MCF 10A (cell line): Measurements from ENCODE around the gene CHST11. TPM values are rescaled to one million over a fixed set of nuclear protein-coding genes. Genes with fewer than 3 reads are reported as not detected.

Experiments
- BruUV-seq: library from RNA; stranded (reverse); fragments of 400-500 nt; replicated peaks from 2 replicates; lab custom pipeline; 2021; lab: Mats Ljungman, UMichigan
- CTCF ChIA-PET: fragments of 300-600 bp; sonication (Branson Sonifier 250); formaldehyde crosslinking; extraction: SDS; loops from one replicate; lab custom pipeline; 2021; ENCODE audit warnings: antibody characterized with exemption, inconsistent platforms; lab: Yijun Ruan, JAX
- POLR2A ChIA-PET: fragments of 300-600, 350-650 bp; sonication (Branson Sonifier 250); formaldehyde crosslinking; extraction: SDS; loops from one replicate; lab custom pipeline; 2020; ENCODE audit warnings: antibody characterized with exemption, inconsistent platforms; lab: Yijun Ruan, JAX
- DNase-seq: peaks from one replicate; pipeline ENCODE4 v3.0.0-alpha.2; 2018; ENCODE audit not compliant: unreplicated experiment
- H3K27ac Mint-ChIP-seq: one replicate; pipeline ENCODE4 v1.8.0; 2022; ENCODE audit warnings: mild to moderate bottlenecking, low read depth, mixed read lengths; ENCODE audit not compliant: unreplicated experiment
- H3K27me3 Mint-ChIP-seq: one replicate; pipeline ENCODE4 v1.8.0; 2022; ENCODE audit warnings: mixed read lengths; ENCODE audit not compliant: insufficient read depth, unreplicated experiment
- H3K36me3 Mint-ChIP-seq: one replicate; pipeline ENCODE4 v1.8.0; 2022; ENCODE audit warnings: mild to moderate bottlenecking, moderate library complexity, mixed read lengths; ENCODE audit not compliant: insufficient read depth, unreplicated experiment
- H3K4me1 Mint-ChIP-seq: one replicate; pipeline ENCODE4 v1.8.0; 2022; ENCODE audit warnings: mixed read lengths; ENCODE audit not compliant: insufficient read depth, unreplicated experiment
- H3K4me3 Mint-ChIP-seq: one replicate; pipeline ENCODE4 v1.8.0; 2022; ENCODE audit warnings: mild to moderate bottlenecking, moderate library complexity, mixed read lengths; ENCODE audit not compliant: unreplicated experiment
- H3K9me3 Mint-ChIP-seq: one replicate; pipeline ENCODE4 v1.8.0; 2022; ENCODE audit warnings: mixed read lengths; ENCODE audit not compliant: unreplicated experiment
- intact Hi-C: fragments of 100-400 bp; cut with micrococcal nuclease; formaldehyde crosslinking; loops from 2 replicates; pipeline ENCODE4 v1.14.1; 2022
- total RNA-seq: library from RNA; stranded (reverse); gene quantifications from 2 replicates; pipeline ENCODE4 v1.2.3, GENCODE V29; 2022
- TF ChIP-seq, protein P1 (sequence below): fragments of 200-600 bp; IDR thresholded peaks from one replicate; pipeline ENCODE4 v1.8.0; 2022; ENCODE audit warnings: antibody characterized with exemption, mild to moderate bottlenecking; ENCODE audit not compliant: unreplicated experiment

CHST11 gene
- total RNA-seq, 1 experiment from 2014 or later: 5.3 TPM

DNA sequence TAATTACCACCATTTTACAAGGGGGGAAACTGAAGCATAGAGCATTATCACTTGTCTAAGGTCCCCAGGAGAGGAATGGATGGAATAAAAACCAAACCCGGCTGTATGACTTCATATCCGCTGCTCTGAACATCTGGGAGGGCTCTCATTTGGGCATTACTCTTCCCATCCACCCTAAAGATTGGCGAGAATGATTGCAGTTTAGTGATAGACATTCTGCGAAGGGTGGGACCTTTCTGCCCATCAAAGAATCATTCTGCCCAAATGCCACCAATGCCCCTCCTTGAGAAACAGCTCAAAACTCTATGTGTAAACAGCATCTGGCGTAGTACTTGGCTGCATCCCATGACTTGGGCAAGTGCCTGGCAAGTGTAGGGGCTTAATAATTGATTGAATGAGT lies 11.6 kb downstream of the CHST11 start:
- Mint-ChIP-seq H3K27ac (no peak overlapping the region), H3K4me1 (peaks cover 6% of the 10 kb centered on the region), H3K27me3 (no peaks in the 10 kb centered on the region), H3K9me3 (no peaks in the 10 kb centered on the region), H3K4me3 (no peak overlapping the region), H3K36me3 (no peaks in the 10 kb centered on the region)
- POLR2A ChIA-PET: no interaction called here
- CTCF ChIA-PET: interaction anchor here (0.7 to 0.8 kb wide), 3 partner anchors 10 to 584 kb away, joined by 3 to 5 read pairs (median 3); no protein-coding TSS in a partner anchor
- DNase-seq: no peak
- intact Hi-C loops: no loop called here
- BruUV-seq: no TSS peak
- TF ChIP-seq, protein P1, sequence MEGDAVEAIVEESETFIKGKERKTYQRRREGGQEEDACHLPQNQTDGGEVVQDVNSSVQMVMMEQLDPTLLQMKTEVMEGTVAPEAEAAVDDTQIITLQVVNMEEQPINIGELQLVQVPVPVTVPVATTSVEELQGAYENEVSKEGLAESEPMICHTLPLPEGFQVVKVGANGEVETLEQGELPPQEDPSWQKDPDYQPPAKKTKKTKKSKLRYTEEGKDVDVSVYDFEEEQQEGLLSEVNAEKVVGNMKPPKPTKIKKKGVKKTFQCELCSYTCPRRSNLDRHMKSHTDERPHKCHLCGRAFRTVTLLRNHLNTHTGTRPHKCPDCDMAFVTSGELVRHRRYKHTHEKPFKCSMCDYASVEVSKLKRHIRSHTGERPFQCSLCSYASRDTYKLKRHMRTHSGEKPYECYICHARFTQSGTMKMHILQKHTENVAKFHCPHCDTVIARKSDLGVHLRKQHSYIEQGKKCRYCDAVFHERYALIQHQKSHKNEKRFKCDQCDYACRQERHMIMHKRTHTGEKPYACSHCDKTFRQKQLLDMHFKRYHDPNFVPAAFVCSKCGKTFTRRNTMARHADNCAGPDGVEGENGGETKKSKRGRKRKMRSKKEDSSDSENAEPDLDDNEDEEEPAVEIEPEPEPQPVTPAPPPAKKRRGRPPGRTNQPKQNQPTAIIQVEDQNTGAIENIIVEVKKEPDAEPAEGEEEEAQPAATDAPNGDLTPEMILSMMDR: no peak

DNA sequence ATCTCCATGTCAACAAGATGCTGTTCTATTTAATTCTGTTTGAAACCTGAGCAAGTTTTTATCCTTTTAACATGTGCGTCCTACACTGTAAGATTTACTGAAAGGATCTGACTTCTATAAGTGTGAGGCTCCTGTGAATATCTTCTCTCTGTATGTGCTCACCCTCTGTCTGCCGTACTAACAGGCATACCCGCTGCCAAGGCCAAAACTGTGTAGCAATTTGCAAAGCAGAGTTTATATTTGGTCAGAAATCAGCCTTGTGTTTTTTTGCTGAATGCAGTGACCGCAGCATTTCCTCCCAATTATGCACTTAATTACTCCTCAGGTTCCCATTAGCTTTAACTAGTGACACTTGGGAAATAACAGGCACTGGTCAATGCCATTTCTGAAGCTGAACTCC lies 12.3 kb downstream of the CHST11 start:
- Mint-ChIP-seq H3K4me1 (peaks cover 6% of the 10 kb centered on the region), H3K27ac (no peak overlapping the region), H3K27me3 (no peaks in the 10 kb centered on the region), H3K4me3 (no peak overlapping the region), H3K9me3 (no peaks in the 10 kb centered on the region), H3K36me3 (no peaks in the 10 kb centered on the region)
- TF ChIP-seq, protein P1: no peak
- ChIA-PET POLR2A (no interaction called here), CTCF (interaction anchor here (0.8 kb wide), 1 partner anchor 11 kb away, joined by 3 read pairs; no protein-coding TSS in a partner anchor)
- no peak for DNase-seq
- no TSS peak for BruUV-seq
- intact Hi-C loops: no loop called here

DNA sequence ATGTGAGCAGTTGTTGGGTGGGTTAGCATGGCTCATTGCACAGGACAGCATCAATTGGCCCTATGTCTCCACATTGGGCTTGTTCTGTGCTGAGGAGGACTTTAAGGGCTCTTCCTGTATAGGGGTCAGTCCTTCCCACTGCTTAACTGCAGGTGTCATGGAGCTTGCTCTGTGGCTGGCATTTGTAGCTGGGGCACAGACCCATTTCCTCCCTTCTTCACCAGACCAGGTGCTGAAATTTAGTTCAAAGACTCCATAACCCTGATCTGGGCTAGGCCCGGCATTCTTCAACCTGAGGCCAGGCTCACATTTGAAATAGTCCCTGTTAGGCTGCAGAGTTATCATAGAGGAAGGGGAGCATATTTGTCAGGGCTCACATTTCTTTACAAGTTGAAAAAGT lies 12.8 kb downstream of the CHST11 start:
- Mint-ChIP-seq H3K27ac (no peak overlapping the region), H3K9me3 (no peaks in the 10 kb centered on the region), H3K4me1 (peaks cover 6% of the 10 kb centered on the region), H3K4me3 (no peak overlapping the region), H3K27me3 (no peaks in the 10 kb centered on the region), H3K36me3 (no peaks in the 10 kb centered on the region)
- no TSS peak for BruUV-seq
- DNase-seq: no peak
- CTCF ChIA-PET: no interaction called here
- TF ChIP-seq, protein P1: no peak
- POLR2A ChIA-PET: no interaction called here
- intact Hi-C loops: no loop called here

DNA sequence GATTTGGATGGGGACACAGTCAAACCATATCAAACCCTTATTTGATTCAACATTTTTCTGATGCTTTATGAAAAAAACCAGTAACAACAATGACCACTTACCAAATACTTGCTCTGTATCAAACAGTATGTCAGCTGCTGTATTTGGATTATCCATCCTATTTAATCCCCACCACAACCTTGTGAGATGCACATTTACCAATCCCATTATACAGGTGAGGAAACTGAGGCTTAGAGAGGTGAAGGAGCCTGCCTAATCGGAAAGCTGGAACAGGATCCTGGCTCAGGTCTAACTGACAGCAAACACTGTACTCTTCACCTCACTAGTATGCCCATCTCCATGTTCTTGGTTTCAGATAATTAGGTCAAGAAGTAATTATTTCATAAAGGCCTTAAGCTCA lies 13.8 kb downstream of the CHST11 start:
- Mint-ChIP-seq H3K36me3 (no peaks in the 10 kb centered on the region), H3K27ac (no peak overlapping the region), H3K4me1 (peaks cover 6% of the 10 kb centered on the region), H3K9me3 (no peaks in the 10 kb centered on the region), H3K4me3 (no peak overlapping the region), H3K27me3 (no peaks in the 10 kb centered on the region)
- intact Hi-C loops: no loop called here
- ChIA-PET CTCF (interaction anchor here (1.3 kb wide), 1 partner anchor 13 kb away, joined by 3 read pairs; no protein-coding TSS in a partner anchor), POLR2A (no interaction called here)
- TF ChIP-seq, protein P1: no peak
- BruUV-seq: no TSS peak
- DNase-seq: no peak
